Raji (cell line): ENCODE data around the gene PARK7.

Experiments used
- POLR2A ChIP-seq: IDR thresholded peaks from 2 replicates; pipeline ENCODE4 v1.6.1; 2011; ENCODE audit warnings: low read depth, low read length, control low read depth; ENCODE audit not compliant: insufficient read depth

The PARK7 gene

GRCh38 chr1:7993593-7994479 is 32.3 kb downstream of the PARK7 start:
- TF ChIP-seq POLR2A = no peak

- TF ChIP-seq POLR2A = no peak
Observed at GRCh38 chr1:7994827-7995226, 33.3 kb downstream of the PARK7 start.

DNA sequence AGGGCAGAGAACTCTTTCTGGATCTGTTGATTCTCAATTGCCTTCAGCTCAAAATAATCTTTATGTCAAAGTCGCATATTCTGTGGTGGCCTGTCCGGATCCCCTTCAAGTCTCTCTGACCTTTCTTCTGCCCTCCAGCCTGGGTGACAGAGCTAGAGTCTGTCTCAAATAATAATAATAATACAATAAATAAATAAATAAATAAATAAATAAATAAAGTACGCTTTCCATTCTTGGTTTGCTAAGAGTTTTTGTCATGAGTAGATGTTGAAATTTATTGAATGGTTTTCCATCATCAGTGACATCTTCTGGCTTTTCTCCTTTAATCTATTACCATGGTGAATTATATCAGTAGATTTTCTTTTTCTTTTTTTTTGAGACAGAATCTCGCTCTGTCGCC is 33.9 kb downstream of the PARK7 start:
- TF ChIP-seq POLR2A = no peak

GRCh38 chr1:8002329-8002910 is 40.9 kb downstream of the PARK7 start:
- TF ChIP-seq POLR2A = no peak

DNA sequence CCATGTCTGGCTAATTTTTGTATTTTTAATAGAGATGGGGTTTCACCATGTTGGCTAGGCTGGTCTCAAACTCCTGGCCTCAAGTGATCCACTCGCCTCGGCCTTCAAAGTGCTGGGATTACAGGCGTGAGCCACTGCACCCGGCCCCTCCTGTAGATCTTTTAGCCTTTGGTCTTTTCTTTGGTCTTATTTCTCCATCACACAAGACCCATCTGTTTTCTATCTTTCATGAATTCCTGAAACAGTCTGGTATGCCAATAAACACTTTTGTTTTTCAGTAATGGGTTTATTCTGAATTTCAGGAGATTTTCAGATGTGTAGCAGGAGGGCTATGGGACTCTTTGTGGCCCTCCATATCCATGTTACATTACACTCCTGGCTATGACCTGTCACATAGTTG is 41.4 kb downstream of the PARK7 start:
- no peak for TF ChIP-seq POLR2A

DNA sequence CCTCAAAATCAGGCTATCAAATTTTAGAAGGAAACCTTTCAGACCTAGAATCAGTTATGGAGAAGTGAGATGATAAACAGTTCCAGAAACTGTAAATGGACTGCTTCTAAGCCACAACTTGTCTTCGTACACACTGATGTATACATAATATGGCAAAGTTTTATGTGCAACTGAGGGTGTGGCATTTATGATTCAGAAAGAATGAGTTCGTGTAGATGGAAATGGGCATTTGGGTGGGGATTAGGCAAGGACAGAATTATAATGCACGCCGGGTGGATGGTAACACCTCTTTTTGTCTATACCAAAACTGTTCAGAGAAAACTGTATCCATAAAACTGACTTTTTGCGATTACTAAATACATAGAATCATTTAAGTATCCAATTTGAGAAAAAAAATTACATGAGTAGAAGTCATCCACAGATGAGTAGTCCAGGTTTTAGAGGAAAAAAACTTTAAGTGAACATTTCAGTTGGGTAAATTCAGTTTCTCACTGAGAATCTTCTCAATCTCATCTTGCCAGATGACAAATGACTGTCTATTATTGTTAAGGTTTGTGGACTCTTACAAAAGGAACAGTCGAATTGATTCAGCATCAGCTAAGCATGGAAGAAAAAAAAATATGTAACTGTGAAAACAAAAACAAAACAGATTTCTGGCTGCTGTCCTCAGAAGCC is 42.1 kb downstream of the PARK7 start:
- TF ChIP-seq POLR2A = no peak

DNA sequence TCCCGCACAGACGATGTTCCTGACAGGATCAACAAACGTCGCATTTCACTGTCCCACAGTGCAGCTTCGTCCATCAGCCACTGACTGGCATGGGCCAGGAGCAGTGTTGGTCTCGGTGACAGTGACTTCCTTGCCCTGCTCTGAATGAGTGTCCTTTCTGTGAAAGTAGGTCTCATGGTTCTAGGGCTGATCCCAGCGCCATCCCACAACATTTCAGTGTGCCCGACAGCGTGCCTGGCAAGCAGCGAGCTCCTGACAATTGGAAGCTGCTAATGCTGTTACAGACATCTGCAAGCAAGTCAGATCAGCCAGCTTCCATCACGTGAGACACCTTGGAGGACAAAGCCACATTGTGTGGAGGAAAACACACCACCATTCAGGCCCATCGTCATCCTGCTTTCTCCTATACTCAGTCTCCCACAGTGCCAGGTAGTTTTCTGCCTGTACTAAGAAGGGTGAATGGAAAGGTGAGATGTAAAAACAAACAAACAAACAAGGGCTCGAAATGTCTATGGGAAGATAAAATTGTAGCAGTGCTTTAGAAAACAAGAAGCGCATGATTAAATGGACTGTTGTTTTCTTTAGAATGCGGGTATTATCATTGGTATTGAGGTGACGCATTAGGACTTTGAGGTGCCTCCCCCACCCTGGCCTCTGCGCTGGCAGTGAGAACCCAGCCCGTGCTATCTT is 42.7 kb downstream of the PARK7 start:
- TF ChIP-seq POLR2A = no peak

GRCh38 chr1:8004803-8005573 is 43.5 kb downstream of the PARK7 start:
- no peak for TF ChIP-seq POLR2A

DNA sequence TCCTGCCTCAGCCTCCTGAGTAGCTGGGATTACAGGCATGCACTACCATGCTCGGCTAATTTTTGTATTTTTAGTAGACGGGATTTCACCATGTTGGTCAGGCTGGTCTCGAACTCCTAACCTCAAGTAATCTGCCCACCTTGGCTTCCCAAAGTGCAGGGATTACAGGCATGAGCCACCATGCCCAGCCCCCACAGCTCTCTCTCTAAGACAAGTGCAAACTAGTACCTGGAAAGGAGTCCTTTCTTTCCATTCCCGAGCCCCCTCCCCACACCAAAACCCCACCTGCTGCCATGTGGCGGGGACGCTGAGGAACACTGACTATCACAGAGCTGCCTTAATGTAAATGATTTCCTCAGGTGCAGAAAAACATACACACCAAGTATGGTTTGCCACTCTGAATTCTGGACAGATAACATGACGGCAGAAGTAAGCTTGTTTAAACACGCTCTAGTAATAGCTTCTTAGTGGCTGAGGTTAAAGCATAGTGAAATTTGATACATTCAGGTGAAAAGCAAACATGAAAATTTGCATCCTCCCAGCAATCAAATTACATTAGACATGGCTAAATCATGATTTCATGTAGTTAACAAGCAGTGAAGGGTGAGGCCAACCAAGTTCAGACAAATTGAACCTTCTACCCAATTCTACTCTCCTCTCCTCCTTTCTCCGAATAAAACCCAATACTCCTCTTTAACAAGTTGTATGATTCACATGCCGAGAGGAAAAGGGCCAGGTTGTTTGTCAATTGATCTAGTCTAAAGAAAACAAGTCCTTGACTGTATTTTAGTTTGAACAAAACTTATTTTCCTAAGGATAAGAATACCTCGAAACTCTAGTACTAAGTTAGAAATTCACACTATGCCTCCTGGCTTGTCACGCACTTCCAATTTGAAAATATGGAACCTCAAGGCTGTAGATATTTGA is 44.8 kb downstream of the PARK7 start:
- no peak for TF ChIP-seq POLR2A

DNA sequence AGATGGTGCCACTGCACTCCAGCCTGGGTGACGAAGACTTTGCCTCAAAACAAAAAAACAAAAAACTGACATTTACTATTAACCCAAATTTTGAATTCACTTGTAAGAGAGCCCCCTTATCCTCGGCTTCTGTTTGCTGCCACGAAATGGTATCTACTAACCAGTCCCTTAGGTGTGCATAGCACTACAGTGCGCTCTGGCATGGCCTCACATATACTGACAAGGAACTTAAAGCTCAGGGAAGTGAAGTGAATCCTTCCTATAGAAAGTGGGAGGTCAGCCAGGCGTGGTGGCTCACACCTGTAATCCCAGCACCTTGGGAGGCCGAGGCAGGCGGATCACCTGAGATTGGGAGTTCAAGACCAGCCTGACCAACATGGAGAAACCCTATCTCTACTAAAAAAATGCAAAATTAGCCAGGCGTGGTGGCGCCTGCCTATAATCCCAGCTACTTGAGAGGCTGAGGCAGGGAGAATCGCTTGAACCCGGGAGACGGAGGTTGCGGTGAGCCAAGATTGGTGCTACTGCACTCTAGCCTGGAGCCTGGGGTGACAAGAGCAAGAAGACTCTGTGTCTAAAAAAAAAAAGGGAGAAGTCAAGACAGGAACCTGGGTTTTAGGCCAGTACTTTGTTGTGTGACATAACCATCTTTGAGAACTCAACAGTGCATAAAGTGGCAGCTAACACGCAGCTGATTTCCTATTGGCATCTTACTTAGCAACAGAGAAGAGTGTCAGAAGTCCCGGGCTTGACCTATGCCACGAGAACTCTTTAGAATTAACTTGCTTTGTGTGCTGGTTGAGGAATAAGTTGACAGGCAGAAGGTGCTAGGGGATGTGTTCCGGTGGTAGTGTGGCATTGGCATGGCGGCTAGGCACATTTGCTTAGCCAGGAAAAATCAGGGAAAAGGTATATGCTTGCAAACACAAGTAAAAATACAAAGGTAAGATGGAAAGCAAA is 47.8 kb downstream of the PARK7 start:
- TF ChIP-seq POLR2A = no peak

DNA sequence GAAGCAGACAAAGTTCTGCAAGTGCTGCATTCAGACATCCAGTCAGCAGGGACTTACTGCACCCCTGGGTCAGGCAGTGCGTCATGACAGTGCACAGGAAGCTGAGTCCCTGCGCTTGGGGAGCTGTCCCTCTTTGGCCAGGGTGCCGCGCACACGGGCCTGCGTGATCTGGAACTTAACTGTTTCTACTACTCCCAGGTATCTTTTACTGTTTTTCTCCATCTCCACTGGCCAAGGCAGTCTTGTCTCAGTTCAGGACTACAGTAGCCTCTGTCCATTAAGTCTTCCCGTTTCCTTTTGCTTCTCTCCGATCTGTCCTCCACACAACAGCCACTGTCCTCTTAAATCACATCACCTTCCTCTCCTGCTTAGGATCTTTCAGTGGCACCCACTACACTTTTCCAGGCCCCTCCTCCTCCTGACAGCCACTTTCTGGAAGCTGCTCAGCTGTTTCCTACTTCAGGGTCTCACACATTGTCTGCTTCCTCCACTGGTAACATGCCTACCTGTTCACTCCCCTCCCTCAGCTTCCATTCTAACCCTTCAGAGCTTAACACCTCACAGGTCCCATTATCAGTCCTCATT is 48.7 kb downstream of the PARK7 start:
- no peak for TF ChIP-seq POLR2A

DNA sequence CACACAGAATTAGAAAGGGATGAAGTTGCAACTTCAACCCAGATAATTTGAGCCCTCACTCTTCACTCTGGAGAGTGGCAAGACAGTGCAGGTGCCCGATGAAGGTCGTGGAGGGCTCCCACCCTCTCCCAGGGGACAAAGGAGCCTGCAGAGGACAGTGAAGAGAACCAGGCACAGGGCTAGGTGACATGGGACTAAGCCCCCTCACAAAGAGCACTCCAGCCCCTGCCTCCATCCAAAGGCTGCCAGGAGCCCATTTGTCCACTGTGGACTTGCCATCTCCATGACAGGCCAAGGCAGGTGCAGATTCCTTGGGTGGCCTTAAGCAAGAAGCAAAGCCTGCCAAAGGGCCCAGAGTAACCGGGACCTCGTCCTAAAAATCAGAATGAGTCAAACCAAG is 49.5 kb downstream of the PARK7 start:
- no peak for TF ChIP-seq POLR2A
